NB4 (cell line): ENCODE results near the gene PRORP.

Experiments
- POLR2A ChIP-seq: IDR thresholded peaks from 2 replicates; pipeline ENCODE4 v1.6.1; 2011; ENCODE audit warnings: mild to moderate bottlenecking; ENCODE audit not compliant: insufficient read length; ENCODE audit errors: extremely low read depth
- TF ChIP-seq, protein P1 (sequence below): IDR thresholded peaks from one replicate; pipeline ENCODE4 v1.5.1; 2012; ENCODE audit warnings: low read depth, low read length

DNA sequence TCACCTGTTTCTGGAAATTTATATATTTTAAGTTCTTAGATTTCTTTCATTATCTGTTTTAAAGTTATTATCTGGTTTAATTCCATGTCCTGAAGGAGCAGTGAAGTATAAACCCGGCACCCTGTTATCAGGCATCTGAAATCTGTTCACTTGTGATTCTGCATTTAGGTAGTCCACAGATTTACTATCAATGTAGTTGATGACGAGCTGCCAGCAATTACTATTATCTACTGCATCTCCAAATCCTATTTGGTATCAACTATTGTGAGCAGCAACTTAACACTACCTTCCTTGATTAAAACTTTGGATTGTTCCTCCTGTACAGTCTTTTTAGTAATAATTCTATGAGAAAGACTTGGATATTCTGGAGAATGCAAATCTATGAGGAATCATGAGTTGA is 36.1 kb downstream of the PRORP start:
- TF ChIP-seq, protein P1, sequence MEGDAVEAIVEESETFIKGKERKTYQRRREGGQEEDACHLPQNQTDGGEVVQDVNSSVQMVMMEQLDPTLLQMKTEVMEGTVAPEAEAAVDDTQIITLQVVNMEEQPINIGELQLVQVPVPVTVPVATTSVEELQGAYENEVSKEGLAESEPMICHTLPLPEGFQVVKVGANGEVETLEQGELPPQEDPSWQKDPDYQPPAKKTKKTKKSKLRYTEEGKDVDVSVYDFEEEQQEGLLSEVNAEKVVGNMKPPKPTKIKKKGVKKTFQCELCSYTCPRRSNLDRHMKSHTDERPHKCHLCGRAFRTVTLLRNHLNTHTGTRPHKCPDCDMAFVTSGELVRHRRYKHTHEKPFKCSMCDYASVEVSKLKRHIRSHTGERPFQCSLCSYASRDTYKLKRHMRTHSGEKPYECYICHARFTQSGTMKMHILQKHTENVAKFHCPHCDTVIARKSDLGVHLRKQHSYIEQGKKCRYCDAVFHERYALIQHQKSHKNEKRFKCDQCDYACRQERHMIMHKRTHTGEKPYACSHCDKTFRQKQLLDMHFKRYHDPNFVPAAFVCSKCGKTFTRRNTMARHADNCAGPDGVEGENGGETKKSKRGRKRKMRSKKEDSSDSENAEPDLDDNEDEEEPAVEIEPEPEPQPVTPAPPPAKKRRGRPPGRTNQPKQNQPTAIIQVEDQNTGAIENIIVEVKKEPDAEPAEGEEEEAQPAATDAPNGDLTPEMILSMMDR: no peak
- no peak for TF ChIP-seq POLR2A
